Retina (tissue), 1 donor: ENCODE measurements around the gene ING3.
A peak's percentile ranks its signal among the peaks of the same experiment; 100 is the strongest.

ENCODE experiments used
- DNase-seq: peaks from one replicate; pipeline ENCODE4 v3.0.0-alpha.2; 2016

Gene ING3

DNA sequence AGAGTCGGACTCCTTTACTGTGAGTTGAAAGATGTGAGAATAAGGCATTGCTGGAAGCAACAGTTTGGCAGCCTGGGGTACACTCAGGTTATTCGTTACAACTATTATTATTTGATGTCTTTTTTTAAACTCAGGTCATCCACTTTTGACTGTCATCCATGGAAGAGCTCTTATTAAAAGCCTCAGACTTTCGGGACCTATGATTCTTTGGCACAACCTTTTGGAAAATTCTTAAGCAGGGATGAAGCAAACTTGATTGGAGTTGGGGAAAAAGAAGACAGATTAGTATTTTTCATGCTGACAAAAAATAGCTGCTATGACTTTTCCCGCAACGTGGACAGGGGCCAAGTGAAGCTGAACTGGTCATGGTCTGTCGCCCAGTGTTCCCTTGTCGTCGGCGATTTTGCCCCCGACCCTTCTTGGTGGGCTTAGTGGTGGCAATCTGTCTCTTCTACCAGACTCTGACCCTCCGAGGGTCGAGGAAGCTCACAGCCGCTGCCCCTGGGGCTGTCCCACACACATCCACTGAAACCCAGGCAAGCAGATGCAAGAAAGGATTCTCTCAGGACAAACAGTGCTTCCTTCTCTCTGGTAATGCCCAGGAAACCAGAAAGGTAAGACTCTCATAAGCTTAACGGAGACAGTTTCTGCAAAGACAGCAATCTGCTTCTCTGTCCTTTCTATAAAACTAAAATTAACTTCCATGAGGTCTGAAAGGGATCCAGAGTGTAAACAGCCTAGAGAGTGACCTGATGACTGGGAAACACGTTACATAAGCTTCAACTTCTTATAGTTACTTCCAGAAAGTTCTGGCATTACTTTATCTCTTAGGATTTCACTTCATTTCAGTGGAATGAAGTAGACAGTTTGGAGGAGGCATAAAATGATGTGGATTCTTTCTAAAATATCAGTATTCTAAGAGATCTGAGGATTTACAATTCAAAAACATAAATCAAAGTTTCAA lies 39.0 kb downstream of the ING3 start:
- peak; percentile 10 for DNase-seq

DNA sequence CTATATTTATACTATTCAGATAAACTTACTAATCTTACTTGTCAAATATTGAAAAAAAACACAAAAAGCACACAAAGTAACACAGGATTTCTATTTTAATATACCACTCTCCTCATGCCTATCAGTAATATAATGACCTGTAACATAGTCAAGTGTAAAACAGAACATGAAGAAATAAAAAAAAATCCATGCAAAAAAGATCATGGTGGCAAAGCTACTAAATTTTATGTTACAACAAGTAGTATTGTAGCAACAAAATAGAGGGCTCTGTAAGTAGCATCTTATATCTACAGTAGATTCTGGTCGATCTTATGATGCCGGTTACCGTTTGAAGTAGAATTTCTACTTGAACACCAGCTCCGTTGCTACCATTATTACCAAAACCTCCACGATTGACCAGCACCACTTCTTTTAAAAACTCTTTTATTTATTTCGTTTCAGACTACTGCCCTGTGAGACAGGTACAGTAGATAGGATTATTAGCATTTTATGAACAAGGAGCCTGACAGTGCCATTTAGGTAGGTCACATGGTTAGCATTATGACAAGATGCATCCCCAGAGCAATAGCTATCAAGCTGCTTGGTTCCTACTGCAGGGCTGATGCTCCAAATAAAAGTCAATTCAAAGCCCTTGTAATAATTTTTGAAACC lies 40.0 kb downstream of the ING3 start:
- DNase-seq = no peak

DNA sequence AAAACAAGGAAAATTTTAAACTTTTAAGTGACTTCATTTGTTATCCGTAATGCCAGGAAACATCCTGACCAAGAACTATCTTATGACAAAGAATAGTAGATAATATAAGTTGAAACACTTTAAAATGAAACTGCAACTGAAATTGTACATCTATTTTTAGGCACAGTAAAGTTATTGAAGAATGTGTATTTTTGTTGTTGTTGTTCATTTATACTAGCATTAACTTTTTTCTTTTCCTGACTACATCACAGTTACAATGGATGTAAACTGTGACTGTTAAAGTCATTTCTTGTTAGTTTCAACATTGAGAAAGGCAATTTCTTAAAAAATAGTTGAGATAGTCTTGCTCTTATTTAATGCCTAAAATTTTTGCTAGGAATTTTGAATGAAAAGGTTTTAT lies 40.6 kb downstream of the ING3 start:
- no peak for DNase-seq

DNA sequence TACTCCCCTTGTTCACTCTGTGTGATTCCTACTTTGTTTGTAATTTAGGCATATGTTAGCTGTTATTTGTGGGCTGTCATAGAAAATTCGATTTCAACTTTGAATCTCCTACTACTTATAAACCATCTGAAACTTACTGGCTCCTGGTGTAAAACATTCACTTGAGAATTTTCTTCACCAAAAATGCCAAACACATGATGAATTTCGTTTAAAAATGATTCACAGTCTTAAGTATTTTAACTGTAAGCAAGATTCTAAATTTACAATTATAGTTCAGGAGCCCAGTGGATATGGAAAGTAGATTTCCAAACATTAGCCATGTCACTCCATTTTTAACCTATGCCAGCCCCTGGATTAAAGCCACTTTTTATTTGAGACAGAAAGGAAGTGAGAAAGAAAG lies 41.0 kb downstream of the ING3 start:
- DNase-seq = no peak

DNA sequence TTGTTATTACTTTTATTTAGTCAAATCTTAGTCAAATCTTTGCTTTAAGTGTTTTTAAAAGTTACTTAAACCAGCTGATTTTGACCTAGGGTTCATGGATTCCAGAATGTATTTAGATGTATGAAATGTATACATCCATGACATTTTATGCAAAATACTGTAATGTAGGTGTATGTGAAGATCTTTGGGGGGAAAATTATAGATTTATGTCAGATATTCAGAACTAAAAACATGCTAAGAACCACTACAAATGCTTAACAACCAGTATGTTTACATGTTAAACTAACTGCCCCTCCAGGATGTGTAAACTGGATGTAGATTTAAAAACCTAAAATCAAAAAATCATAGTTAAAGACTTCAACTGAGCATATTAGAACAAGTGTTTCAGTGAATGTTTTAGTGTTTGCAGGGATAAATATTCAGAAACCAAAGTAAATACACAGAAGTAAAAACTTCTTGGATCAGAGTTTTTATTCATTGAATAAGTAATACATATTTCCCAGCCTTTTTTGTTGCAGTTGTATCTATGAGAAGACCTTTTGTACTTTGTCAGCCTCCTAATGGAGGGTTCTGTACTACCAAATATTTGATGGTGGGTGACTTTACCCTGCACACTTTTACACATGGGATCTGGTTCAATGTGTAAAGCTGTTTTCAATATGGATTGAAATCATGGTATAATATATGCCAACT lies 41.8 kb downstream of the ING3 start:
- DNase-seq = no peak

DNA sequence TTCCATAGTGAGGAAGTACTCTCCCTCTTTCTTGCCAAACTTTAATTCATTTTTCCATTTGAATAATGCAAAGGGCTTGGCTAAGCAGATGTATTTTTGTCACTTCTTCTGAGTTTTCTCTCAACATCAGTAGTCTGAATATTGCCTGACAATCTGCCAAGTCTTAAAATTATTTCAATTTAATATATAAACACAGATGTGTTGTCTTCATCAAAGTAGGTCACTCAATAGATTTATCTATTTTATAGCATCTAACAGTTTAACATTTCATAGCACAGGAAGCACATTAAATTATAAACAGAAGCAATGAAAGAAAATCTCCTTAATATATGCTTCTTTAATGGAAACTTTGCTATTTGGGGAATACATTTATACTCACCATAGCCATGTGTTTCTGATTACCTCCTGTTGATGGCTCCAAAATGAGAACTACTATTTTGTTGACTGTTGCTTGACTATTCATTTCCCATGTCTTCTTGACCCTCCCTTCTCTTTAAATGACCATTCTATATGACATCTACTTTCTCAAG lies 42.5 kb downstream of the ING3 start:
- no peak for DNase-seq

DNA sequence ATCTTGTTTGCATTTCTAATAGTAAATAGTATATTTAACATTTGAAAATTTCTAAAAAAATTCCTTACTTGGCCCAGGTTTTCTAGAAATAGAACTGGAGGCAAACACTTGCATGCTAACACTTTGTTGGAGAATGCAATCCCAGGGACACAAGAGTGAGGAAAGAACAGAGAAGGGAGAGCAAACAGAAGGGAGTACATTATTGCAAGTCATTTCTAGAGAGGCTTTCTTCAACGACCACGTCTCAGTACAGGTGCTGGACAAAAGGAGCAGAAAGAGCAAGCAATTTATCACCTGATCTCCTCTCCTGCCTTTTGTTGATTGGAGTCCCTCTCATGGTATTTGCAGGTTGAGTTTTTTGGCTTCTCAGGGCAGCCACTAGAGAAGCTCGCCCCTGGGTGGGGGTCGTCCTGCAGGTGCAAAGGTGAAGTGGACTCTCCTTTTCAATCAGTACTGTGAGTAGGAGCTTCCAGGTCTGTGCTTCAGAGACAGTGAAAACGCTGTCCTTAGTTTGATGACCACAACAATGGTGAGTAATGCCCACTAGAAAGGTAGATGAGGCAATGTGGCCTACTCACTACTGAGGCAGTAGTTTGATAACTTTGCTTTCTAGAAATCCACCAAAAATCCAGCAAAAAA lies 43.1 kb downstream of the ING3 start:
- DNase-seq = no peak

DNA sequence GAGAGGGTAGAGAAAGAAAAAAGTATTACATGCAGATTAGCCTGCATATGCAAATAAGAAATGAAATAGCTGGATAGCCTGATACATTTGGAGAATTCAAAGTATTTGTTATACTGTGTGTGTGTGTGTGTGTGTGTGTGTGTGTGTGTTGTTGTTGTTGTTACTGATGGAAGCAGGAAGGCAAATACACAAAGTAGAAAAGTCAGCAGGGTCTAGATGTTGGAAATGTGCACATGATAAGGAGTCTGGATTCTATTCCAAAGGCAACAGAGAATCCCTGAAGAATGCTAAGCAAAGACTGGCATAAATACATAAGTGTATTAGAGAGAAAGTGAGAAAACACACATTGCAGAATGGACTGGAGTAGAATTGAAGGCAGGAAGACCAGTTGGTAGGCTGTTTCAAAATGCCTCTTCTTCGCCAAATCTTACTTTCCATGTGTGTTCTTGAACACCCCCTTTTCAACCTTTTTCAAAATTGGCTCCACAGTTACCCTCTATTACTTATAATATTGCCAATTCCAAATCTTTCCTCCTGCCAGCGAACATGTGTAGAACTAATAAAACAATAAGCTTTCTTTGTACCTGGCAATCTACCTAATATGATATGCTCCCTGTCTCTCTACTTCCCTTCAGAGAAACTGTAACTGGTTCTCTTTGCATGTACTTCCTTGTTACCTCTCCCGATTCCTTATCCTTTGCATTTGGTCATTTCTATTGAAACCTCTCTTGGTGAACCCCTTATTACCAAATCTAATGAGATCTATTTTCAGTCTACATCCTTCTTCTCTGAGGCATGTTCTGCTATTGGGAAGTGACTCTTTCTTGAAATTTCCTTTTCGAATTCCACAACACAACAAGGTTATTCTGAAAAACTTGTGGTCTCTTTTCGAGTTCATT lies 44.2 kb downstream of the ING3 start:
- no peak for DNase-seq

DNA sequence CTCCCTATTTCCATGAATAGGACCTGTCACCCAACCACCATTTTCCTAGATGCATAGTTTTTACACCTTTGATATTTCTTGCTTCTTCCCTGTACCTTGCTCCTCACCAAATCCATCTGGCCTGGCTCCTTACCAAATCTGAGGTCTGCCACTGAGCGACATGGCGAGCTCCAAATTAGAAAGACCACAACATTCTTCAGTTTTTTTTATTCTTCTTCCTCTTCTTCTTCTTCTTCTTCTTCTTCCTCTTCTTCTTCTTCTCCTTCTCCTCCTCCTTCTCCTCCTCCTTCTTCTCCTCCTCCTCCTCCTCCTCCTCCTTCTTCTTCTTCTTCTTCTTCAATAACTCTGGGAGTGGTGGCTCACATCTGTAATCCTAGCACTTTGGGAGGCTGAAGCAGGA lies 45.1 kb downstream of the ING3 start:
- DNase-seq = no peak

DNA sequence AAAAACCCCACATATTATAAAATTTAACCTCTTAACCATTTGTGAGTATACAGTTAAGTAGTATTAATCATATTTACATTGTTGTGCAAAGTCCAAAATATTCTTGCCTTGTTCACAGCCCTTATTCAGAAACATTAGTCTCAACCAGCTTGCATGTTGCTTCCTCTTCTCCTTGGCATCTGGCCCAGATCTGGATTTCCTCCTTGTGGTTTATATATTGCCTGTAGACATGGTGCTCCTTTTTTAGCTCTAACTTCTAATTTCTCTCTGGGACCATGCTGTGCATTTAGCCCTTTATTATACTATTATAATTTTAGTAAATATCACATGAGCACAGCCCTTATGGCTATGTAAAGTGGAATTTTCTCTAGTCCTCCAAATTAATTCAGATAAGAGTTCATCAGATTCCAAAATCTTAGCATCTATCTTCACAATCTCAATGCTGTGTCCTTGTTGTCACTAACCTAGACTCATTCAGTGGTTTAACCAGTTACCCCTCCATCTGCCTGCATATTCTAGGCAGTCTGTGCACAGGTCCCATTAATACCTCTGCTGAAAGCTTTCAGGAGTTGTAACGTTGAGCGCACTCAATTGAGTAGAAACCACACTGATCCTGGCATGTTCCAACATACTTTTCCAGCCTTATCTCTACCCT lies 45.9 kb downstream of the ING3 start:
- no peak for DNase-seq

DNA sequence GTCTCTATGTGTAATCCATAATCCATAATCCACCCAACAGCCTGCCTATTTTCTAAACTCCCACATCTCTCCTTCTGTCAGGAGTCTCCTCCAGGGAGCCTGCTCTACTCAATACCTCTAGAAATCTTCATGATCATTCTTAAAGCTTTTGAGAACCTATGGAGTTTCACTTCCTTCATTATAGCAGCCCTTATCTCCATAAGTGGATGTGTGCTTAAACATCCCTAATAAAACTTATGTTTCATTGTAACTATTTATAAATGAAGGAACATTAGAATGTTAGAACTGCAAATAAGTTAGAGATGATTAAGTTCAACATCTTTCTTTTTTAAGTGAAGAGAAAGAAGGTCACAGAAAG lies 46.4 kb downstream of the ING3 start:
- no peak for DNase-seq

DNA sequence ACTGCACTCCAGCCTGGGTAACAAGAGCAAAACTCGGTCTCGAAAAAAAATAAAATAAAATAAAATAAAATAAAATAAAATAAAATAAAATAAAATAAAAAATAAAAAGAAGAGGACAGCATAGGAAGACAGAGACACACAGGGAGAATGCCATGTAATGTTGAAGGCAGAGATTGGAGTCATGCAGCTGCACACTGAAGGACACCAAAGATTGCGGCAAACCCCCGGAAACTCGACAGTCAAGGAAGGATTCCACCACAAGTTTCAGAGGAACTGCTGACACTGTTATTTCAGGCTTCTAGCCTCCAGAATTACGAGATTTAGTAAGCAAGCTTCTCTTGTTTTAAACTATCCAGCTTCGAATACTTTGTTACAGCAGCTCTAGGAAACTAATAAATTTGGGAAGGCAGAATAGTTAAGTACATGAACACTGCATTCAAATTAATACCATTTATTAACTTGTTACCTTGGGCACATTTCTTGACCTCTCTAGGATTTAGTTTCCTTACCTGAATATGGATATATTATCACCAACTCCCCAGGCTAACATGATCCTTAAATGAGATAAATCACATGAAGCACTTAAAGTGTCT lies 47.4 kb downstream of the ING3 start:
- DNase-seq = no peak

DNA sequence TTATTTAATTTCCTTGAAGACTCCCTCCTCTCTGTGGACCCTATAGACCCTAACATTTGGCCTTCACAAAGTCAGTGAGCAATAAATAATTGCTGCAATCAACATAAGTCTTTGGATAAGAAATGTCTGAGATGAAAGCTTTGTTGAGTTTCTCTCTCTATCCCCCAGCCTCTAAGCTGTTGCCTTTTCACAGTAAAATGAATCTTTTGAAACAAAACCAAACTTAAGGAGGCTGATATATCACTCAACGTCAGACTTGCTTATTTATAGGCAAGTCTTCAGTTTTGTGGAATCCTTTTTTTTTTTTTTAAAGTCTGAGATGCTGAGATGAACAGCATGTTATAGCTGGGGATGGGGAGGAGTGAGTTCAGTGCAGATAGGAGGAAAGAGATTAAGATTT lies 47.9 kb downstream of the ING3 start:
- DNase-seq = no peak

DNA sequence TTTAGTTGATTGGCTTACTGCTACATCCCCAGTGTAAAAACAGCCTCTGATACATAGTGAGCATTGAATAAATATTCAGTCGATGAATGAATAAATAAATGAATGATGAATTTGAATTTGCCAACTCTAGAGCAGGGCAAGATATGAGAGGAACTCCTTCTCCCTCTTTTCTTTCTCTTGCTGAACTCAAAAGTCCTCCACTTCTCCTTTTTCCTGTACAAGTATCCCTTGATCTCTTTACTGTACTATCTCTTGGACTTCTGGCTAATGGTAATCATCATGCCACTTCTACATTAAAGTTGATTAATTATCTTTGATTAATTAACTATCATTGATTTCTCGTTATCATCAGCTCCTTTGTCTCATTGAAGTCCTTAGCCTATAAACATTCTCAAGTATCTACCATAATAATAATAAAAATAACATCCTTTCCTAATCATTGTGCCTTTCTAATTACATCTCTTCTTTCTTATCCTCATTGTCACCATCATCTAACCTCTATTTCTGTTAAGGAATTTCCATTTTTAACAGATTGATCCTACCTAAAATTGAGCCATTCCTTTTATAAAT lies 48.5 kb downstream of the ING3 start:
- DNase-seq = no peak

DNA sequence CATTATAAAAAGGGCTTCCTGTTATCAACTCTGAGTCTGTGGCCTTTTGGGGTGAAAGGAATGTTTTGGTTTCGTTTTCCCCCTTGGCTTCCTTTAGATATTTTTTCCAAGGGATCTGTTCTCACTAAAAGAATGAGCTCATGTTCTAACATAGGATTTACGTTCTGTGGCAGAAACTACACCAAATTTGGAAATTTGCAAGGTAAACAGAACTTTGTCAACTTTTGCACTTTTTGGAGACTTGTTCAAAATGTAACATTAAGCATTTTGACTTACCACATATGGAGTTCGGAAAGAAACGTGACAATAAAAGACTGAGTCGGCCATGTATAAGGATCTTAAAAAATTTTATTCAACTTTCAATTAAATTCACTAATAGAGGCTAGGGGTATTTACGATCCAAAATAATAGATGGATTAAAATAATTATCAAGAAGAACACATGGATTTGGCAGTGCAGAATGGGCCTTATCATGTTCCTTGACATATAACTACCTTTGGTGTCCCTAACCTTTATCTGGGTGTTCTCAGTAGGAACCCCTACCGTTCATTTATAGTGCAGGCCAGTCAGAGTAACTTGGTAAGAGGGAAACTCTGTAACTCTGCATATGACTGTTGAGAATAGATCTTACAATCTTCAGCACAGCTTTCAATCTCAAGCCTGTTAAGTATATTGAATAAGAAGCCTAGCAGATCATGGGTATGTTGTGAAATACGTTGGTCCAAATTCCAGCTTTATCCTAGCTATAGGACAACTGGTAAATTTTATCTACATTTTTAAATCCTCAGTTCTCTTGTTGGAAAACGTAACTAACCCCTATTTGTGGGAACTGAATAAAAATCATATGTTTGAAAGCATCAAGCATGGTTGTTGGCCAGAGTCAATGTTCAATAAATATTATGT lies 49.8 kb downstream of the ING3 start:
- no peak for DNase-seq

DNA sequence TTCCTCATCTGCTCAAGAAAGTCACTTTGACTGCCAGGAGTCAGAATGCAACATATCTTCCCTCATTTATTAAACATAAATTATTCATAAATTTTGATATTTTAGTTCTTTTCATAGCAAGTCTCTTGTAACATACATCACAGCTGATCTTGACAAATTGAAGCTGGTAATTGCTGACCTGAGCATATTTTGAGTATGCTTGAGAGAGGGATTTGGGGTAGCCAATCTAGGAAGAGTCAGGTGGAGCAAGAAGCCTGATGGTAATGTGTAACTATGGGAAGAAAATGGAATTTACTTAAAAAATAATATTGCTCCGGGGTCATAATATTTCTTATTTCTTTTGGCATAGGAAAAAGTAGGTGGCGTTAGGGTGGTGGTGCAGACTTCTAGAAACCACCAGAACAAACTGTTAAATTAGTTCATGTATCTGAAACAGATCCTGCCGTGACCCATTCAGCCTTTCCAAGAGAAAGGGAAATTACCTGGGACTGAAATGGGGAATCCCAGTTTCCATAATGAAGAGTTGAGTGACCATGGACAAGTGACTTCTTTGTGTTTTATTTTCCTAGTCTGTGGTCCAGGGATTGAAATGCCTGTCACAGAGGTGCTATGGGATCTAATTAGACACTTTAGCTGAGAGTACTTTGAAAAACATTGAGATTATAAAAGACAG lies 50.8 kb downstream of the ING3 start:
- no peak for DNase-seq

DNA sequence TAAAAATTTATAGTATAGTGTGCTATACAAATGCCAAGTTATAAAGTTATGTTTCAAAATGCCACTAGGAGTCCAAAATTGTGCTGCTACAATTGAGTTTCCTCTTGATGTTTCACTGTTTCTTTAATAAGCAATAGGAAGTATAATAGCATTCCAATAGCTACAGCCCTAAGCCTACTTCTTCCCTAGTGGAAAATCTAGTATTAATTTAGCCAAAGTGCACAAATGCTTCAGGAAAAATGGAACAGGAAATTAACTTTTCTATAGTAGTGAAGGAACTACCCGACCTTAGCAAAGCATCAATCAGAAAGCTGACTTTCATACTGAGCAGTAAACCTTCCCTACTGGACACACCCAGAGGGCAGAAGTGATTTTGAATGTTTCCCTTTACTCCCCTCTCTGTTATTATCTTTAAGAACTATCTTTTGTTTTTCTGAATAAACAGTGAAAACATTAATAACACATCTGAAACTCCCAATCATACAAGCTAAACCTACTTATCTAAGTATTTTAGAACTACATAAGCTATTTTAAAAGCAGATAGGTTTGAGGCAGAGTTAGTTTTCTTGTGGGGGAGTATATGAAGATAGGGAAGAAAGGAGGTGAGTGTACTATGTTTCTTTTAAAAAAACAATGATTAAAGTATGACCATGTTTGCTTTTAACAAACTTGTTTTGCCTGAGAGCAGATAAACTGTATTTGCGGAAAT lies 51.6 kb downstream of the ING3 start:
- no peak for DNase-seq

DNA sequence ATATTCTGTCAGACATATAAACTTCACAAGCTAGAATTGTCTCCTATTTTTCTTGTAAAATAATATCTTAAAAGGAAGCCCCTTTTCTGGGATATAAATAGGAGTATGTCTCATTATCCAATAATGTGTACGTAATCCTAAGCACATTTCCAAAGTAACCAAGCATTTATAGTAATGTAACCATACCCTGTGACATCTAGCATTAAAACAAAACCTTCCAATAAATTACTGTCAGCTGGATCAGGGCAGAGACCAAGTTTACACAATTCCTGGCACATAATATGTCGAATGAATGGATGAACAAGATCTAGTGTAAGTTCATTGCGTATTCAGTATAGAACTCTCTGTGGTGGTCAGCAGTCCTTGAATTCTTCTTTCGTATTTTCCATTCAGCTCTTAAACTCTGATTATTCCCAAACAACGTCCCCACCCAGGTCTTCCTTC lies 52.2 kb downstream of the ING3 start:
- DNase-seq = no peak
